DMS79 treated with DMSO at 0.1 percent for 48 hours (cell line): ENCODE data around the gene RASD2.

Source experiments
- DNase-seq: peaks from one replicate; lab custom pipeline; 2025; lab: John Stamatoyannopoulos, UW

The RASD2 gene

DNA sequence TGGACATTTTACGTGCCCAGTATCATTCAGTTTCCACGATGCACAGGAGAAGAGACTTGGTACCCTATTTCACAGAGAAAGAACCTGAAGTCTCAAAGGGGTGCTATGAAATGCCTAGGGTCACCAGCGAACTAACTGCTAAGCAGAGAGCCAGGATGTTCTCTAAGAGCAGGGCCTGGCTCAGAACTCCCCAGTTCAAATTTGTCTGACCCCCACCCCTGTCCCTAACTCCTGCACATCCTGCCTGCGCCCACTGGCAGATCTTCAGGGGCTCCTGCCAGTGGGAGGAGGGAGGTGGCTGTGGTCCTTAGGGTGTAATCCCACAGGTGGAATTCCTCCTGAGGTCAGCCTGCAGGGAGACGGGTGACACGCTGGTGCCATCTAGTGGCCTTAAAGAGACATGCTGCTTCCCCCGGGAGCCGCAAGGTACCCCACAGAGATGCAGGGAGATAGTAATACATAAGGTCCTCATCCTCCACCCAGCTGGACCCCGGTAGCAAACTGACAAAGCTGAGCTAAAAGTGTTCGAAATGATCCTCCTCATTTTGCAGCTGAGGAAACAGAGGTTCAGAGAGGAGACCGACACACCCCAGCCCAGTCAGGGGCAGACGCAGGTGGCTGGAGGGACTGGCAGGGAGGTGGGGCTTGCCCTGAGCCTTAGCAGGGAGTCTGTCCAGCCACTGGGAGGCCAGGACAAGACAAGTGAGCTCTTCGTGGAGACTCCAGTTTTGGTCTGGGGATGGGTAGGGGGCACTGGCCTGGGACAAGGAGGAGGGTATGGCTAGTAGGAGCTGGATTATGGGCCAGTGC, 42.4 kb downstream of the RASD2 start:
- peak; percentile 31 for DNase-seq

DNA sequence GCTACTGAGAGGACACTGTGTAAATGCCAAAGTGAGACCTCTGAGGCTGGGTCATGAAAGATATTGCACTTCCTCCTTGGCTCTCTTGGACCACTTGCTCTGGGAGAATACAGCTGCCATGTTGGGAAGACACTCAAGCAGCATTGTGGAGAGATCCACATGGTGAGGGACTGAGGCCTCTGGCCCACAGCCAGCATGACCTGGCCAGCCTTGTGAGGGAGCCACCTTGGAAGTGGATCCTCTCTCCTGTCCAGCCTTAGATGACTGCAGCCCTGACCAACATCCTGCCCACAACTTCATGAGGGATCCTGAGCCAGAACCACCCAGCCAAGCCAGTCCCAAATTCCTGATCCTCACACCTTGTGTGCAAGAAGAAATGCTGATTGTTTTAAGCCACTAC, 46.1 kb downstream of the RASD2 start:
- no peak for DNase-seq

DNA sequence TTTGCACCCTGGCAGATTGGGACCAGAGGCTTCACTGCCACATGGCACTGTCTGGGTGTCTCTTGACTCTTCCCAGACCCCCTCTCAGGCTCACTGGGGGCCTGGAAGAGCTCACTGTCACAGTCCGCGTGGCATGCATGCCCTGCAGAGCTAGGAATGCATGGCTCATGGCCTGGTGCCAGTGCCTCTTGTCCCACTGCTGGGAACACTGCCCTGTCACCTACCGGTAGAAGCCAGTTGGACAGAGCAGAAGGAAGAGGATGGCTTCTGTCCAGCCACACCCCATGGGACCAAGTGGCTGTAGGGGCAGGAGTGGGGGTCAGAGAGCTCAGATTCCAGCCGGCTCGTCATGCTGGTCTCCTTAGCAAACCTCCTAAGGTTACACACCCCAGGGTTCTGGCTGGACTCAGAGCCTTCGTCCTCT, 46.8 kb downstream of the RASD2 start:
- no peak for DNase-seq

DNA sequence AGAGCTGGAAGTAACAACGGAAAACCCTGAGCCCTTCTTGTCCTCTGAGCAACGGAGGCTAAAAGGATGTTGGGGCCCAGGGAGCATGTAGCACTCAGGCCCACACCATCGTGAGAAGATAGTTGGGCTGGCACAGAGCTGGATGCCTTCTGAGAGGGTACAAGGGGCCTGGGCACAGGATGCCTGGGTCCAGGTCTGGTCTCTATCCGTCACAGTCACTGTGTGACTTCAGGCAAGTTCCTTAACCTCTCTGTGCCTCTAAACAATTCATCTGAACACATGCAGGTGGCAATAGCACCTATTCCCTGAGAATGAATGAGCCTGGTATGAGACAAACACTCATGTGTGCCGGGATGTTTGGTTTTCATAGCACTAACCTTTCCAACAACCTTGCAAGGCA, 47.3 kb downstream of the RASD2 start:
- DNase-seq, result no peak

DNA sequence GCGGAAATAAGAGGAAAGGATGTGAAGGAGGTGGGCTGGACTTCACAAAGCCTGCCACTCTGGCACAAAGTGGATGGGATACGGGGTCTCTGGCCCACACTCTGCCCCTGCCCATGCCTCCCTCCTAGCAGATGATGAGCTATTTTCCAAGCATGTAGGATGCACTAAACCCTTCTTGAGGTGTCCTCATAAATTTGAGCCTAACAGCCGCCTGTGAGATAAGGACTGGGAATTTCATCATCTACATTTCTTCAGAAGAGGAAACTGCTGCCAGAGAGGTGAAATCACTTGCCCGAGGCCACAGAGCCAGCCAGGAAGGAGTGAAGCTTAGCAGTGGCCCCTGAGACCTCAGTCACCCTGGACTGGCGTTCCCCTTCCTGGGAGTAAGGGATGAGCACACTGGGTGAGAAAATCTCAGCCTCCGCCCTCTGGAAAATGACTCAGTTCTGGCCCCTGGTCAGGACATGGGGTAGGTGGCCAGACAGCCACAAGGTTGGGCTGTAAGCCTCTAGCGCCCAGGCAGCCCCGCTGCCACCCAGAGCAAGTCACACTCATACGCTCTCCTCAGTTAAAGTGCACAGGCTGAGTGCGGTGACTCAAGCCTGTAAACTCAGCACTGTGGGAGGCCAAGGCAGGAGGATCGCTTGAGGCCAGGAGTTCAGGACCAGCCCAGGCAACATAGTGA, 48.6 kb downstream of the RASD2 start:
- DNase-seq, result no peak

DNA sequence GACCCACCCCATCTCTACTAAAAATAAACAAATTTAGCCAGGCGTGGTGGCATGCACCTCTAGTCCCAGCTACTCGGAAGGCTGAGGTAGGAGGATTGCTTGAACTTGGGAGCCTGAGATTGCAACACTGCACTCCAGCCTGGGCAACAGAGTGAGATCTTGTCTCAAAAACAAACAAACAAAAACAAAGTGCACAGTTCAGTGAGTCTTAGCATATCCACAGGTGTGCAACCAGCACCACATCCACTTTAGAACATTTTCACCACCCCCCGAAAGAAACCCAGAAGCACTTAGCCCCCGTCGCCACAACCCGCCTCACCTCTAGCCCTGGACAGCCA, 49.1 kb downstream of the RASD2 start:
- no peak for DNase-seq

DNA sequence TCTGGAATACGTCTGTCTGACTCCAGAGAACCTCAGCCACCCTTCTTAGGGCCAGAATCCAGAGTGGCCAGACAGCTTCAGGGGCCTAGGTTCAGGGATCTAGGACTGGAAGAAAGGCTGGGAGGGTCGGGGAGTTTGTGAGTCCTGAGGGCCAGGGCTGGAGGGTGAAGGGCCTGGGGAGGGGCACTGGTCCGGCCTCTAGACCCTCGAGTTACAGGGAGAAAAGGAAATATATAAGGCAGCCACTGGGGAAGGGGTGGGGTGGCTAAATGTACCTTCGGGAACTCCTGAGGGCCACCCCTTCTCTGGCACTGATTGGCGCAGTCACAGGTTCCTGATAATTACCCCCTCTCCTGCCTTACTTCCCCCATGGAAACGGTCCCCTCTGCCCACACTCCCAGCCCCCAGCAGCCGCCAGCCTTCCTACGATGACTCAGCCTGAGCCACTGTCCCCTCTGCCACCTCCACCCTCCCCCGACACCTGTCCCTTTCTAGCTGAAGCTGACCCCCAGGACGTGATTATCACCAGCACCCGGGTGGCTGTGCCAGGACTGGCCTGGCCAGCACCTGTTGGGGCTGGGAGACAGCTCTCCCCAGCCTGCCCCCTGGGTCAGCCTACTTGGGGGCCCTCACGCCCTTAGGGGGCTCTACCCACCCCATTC, 50.1 kb downstream of the RASD2 start:
- DNase-seq, result no peak

DNA sequence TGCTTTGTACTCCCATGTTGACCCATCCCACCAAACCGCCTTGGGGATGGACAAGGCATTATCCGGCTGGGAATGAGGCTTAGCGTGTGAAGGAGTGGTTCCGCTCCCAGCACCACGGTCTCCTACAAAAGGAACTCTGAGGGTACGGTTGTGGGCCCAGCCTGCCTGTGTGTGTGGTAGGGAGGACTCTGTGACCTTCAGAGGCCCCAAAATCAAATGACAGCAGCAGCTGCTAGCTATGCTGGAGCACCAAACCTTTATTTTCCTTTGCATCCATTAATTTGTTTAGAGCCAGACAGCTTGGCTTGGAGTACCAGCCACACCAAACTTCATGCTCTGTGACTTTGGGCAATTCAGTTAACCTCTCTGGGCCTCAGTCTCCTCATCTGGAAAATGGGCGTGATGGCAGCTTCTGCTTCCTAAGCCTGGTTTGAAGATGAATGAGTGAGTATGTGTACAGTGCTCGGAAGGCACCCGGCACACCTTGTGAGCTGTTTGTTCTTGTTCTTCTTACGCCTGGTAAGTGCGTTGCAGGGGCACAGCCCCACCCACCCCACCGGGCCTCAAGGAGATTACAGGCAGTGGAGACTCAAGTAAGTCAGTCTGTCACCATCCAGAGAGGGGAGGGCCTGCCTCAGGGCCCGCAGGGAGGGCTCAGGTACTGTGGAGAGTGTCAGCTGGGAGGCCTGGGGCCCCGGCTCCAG, 51.2 kb downstream of the RASD2 start:
- no peak for DNase-seq

DNA sequence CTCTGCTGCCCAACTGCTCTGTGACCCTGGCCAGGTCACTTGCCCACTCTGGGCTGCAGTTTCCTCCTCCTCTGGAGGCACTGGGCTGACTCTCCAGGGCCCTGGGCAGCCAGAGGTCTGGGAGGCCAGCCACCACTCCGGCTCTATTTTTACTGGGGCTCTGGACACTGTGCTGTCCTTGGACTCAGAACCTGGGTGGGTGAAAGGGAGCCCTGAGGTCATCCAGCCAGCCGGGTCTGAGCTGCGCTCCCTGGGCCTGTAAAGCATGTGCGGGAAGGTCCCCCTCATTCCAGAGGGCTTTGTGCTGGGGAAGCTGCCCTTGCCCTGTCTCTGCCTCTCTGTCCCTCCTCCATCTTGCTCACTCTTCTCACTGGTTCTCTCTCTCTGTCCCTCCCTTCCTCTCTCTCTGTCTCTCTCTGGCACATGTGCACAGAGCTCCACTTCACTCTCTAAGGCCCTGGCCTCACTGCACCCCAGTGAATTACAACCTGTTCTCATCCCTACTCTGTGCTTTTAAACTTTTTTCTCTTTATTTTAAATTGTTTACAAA, 51.9 kb downstream of the RASD2 start:
- no peak for DNase-seq

DNA sequence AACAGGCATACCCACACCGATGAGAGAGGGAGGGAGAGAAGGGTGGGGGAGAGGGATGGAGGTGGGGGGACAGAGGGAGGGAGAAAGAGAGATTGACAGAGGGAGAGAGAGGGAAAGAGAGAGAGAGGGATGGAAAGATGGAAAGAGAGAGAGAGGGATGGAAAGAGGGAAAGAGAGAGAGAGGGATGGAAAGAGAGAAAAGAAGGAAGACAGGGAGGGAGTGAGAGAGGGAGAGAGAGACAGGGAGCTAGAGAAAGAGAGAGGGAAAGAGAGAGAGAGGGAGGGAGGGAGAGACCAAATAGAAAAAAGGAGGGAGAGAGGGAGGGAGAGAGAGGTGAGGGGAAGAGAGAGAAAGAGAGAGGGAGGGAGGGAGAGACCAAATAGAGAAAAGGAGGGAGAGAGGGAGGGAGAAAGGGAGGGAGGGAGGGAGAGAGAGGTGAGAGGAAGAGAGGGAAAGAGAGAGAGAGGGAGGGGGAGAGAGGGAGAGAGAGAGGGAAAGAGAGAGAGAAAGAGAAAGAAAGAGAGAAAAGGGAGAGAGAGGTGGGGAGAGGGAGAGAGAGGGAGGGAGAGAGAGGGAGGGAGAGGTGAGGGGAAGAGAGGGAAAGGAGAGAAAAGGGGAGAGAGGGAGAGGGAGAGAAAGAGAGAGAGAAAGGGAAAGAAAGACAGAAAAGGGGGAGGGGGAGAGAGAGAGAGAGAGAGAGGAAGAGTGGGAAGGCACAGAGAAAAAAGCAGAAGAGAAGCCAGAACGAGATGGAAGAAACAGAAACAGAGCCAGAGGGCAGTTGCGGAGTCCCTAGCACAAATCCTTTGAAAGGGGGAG, 52.6 kb downstream of the RASD2 start:
- no peak for DNase-seq

DNA sequence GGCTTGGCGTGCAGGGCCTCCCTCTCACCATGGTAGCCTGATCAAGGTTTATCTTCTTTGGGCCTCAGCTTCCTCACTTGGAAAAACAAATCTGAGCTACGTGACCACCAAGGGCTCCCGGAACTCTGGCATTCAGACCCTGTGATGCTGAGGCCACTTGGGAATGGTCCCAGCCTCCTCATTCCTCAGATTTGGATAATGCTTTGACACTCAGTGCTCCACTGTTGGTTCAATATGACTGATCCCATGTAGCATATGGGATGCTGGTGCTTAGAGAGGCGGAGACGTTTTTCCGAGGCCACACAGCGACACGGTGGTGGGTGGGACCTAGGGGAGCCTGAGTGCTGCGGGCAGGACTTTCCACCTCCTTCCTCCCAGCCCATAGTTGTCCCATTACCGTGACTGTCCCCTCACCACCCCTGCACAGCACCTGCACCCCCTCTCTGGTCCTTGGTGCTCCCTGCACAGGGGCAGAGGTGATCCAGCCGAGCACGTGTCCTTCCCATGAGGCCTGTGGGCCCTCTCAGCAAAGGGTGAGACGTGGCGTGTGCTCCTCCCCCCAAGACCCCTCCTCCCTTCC, 53.4 kb downstream of the RASD2 start:
- no peak for DNase-seq

DNA sequence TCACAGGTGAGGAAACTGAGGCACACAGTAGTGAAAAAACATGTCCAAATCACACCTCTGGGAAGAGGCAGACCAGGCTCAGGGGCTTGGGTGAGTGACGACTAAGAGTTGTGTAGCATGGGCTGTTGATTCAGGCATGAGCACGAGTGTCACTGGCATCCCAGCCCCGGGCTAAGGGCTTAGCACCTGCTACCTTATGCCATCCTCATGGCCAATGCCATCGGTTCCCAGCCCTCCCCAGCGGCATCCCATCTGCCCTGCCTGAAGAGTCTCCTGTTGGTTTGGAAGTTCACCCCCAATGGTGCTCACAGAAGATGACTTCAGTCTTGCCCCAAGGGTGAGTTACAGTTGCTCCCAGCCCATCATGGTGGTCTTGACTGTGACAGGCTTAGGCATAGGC, 54.1 kb downstream of the RASD2 start:
- DNase-seq, result no peak

DNA sequence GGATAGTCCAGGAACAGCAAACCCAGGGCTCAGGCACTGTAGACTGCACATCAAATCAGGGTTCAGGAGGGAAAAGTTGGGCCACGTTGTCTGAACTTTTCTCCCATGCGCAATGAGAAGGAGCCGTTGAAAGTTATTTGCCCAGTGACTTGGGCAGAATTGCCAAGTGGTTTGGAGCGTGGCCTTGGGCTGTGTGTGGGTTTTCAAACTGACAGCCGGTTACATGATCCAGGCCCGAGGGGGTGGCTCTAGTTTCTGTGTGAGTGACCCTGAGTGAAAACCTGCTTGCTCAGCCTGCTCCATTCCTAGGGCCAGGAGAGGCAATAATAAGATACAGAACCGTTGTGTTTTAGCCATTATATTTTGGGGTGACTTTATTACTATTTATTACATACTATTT, 56.2 kb downstream of the RASD2 start:
- no peak for DNase-seq

DNA sequence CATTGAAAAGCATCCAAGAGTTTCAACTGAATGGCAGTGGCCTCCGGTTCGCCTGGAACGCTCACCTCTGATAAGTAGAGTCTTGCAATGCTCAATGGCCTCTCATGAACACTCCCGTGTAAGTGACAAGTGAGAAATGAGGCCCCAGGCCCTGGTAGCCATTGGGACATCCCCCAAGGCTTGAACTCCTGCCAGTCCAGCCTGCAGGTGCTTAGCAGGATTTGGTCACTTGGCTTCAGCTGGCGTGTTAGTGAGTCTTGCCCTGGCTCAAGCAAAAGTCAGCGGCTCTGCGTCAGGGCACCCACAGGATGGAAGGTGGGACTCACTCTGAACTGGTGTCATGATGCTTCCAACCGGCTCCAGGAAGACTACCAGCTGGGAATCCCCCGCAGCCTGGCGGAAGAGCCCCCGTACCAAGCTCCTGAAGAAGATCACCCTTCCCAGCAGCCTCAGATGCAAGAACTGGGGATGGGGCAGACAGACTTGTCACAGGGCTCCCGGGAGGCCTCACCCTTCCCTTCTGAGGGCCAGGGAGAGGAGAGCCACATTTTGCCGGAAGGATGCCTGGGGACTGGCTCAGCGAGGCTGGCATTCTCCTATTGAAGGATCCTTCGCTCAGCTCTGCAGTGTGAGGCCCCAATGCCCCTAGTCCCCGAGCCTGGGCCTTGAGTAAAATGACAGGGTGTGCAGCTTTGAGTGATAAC, 57.2 kb downstream of the RASD2 start:
- no peak for DNase-seq

DNA sequence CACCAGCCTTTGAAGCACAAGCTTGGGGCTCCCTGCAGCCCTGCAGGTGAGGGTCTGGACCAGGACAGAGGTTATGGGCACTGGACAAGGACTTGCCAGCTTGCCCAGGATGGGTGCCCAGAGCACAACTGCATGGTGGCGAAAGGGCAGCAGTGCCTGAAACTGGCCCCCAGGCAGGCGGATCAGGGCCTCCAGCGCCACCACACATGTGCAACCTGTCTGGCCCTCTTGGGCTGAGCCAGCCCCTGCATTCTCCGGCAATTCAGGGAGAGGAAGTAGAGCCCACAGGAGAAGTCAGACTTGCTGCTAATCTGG, 57.7 kb downstream of the RASD2 start:
- DNase-seq, result no peak

DNA sequence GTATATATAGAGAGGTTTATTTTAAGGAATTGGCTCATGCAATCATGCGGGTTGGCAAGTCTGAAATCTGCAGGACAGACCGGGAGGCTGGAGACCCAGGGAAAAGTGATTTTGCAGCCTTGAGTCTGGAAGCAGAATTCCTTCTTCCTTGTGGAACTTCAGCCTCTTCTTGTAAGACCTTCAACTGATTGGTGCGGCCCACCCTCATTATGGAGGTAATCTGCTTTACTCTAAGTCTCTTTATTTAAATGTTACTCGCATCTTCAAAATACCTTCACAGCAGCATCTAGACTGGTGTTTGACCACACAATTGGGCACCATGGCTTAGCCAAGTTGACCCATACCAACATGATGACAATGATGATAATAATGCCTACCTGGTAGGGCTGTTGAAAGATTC, 58.7 kb downstream of the RASD2 start:
- DNase-seq, result no peak

DNA sequence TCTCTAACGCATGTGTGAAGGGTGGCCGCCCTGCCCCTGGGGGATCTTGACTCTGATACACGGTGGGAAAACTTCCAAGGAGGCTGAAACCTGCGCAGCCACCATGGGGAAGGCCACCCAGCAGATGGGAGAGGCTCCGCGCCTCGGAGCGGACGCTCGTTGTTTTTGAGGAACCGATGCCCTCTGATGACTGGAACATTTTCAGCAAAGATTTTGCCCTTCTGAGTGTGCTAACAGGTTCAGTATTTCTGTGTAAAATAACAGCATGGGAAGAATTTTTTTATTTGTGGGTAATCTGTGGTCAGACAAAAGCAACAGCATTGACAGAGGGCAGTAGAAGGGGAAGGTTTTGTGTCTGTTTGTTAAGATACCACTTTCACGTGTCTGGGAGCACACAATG, 59.8 kb downstream of the RASD2 start:
- DNase-seq, result no peak

DNA sequence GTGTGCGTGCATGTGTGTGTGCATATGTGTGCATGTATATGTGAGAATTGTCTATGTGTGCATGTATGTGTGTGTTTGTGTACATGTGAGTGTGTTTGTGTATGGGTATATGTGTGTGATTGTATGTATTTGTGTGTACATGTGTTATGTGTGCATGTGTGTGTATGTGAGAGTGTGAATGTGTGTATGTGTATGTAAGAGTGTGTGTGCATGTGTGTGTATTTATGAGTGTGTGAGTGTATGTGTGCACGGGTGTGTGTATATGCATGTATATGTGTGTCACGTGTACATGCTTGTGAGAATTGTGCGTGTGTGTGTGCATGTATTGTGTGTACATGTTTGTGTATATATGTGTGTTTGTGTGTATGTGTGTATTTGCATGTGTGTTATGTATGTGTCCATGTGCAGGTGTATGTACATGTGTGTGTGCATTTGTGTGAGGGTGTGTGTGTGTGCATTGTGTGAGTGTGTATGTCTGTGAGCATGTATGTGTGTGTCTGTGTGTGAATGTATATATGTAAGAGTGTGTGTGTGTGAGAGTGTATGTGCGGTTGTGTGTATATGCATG, 60.5 kb downstream of the RASD2 start:
- no peak for DNase-seq

DNA sequence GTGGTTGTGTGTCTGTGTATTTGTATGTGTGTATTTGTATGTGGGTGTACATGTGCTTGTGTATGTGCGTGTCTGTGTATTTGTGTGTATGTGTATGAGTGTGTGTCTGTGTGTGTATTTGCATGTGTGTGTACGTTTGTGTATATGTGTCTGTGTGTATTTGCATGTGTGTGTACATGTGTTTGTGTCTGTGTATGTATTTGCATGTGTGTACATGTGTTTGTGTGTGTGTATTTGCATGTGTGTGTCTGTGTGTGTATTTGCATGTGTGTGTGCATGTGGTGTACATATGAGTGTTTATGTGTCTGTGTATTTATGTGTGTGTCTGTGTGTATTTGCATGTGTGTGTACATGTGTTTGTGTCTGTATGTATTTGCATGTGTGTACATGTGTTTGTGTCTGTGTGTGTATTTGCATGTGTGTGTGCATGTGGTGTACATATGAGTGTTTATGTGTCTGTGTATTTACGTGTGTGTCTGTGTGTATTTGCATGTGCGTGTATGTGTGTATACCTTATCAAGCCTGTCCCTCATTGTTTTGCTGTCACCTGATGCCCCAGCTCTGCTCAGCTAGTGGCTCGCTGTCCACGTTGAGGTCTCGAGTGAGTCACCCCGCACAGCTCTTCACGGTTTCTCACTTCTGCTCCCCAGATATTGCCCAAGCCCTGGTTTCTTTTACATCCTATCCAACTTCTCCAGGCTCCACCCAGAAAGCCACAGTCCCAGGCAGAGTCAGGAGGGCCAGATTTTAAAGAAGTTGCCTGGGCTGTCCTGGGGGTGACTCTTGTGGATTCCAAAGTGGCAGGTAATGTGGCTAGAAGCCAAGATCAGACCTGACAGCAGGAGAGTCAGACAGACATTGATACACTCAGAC, 61.3 kb downstream of the RASD2 start:
- no peak for DNase-seq
